Skeletal muscle satellite cell (primary cell): ENCODE results near the gene ZNF674.

Experiments
- H3K27me3 ChIP-seq: 2 replicates; pipeline ENCODE4 v1.7.0; 2013; ENCODE audit warnings: low read length; ENCODE audit not compliant: control insufficient read depth, insufficient read depth
- H3K36me3 ChIP-seq: 2 replicates; pipeline ENCODE4 v1.7.0; 2013; ENCODE audit warnings: mild to moderate bottlenecking, control low read depth, low read length; ENCODE audit not compliant: insufficient read depth
- H3K4me1 ChIP-seq: 2 replicates; pipeline ENCODE4 v1.7.0; 2013; ENCODE audit warnings: low read length; ENCODE audit not compliant: control insufficient read depth, insufficient read depth
- H3K4me2 ChIP-seq: 2 replicates; pipeline ENCODE4 v1.7.0; 2013; ENCODE audit warnings: mild to moderate bottlenecking, low read length
- H3K4me3 ChIP-seq: 2 replicates; pipeline ENCODE4 v1.7.0; 2013; ENCODE audit warnings: low read length
- H3K9ac ChIP-seq: 2 replicates; pipeline ENCODE4 v1.7.0; 2013; ENCODE audit warnings: mild to moderate bottlenecking, low read depth, low read length, moderate library complexity
- H3K9me3 ChIP-seq: replicated peaks from 2 replicates; pipeline ENCODE4 v1.7.0; 2013; ENCODE audit warnings: mild to moderate bottlenecking, control low read depth, low read length

ZNF674 gene

DNA sequence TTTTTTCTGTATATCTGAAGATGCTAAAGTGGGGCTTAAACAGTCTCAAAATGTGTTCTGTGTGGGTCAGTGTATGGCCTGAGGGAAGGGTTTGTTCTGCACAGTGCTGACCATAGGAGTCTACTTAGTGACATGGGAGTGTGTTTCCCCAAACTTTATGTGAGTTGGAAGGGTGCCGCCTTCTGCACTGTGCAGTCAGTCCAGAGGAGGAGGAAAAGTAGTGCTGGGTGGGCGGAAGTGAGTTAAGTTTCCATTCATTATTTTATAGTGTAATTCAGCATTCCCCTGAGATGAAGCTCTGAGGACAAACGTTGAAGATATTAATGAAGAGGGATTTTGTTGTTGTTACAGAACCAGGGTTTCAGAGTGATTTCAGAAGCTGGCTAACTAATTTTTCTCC, 31.2 kb upstream of the ZNF674 start:
- Histone ChIP-seq H3K4me3 (peak overlapping the region; percentile 77), H3K27me3 (no peaks in the 10 kb centered on the region), H3K4me2 (peak overlapping the region; percentile 86), H3K9me3 (no peaks in the 10 kb centered on the region), H3K9ac (peak overlapping the region; percentile 69), H3K4me1 (peaks cover 17% of the 10 kb centered on the region), H3K36me3 (no peaks in the 10 kb centered on the region)

DNA sequence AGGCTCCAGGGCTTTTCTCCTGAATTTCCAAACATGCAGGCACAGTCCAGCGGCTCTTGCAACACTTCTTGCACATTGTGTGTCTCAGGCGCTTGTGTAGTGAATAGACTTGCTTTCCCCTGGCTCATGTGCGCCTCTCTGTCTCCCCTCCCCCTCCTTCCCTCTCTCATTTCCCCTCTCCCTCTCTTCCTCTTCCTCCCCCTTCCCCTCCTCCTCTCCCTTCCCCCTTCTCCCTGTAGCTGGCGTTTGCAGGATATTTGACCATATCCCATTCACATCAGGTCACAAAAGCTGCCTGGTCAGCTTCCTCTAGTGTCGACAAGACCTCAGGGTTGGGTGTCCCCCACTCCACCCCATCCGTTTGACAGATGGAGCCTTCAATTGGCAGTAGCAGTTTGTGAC, 30.8 kb upstream of the ZNF674 start:
- peak overlapping the region; percentile 69 for H3K9ac ChIP-seq
- peak overlapping the region; percentile 77 for H3K4me3 ChIP-seq
- no peaks in the 10 kb centered on the region for H3K9me3 ChIP-seq
- no peaks in the 10 kb centered on the region for H3K27me3 ChIP-seq
- H3K4me1 ChIP-seq, result peaks cover 17% of the 10 kb centered on the region
- H3K36me3 ChIP-seq, result no peaks in the 10 kb centered on the region
- peak overlapping the region; percentile 86 for H3K4me2 ChIP-seq

DNA sequence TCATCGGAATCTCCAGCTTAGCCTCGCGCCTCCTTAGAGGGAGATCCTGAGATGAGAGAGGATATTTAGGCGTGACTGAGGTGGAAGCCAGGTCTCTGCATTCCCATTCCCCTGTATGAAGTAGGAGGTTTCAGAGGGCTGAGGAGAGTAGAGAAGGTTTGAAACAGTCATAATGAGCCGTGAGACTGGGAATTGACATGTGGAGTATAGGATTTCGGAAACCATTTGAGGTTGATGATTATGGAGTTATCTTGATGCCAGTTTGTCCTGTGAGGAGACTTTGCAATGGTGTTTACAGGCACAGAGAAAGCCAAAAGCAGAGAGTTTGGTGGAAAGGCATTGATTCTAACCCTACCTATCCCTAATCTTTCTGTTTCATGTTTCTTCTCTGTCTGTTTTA, 30.4 kb upstream of the ZNF674 start:
- no peaks in the 10 kb centered on the region for H3K27me3 ChIP-seq
- H3K4me2 ChIP-seq, result peak overlapping the region; percentile 86
- H3K4me3 ChIP-seq, result peak overlapping the region; percentile 77
- H3K9ac ChIP-seq, result peak overlapping the region; percentile 69
- H3K9me3 ChIP-seq, result no peaks in the 10 kb centered on the region
- no peaks in the 10 kb centered on the region for H3K36me3 ChIP-seq
- H3K4me1 ChIP-seq, result peaks cover 17% of the 10 kb centered on the region

DNA sequence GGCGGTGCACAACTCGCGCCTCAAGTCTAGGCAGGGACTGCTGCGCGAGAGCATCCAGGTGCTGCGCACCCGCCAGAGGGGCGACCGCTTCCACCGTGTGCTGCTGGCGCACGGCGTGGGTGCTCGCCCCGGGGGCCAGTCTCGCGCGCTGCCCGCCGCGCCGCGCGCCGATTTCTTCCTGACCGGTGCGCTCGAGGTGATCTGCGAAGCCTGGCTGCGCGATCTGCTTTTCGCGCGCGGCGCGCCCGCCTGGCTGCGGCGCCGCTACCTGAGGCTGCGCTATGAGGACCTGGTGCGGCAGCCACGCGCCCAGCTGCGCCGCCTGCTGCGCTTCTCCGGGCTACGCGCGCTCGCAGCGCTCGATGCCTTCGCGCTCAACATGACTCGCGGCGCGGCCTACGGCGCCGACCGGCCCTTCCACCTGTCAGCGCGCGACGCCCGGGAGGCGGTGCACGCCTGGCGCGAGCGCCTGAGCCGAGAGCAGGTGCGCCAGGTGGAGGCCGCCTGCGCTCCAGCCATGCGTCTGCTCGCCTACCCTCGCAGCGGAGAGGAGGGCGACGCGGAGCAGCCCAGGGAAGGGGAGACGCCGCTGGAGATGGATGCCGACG, 29.7 kb upstream of the ZNF674 start:
- Histone ChIP-seq H3K4me2 (peak overlapping the region; percentile 86), H3K36me3 (no peaks in the 10 kb centered on the region), H3K9ac (peak overlapping the region; percentile 69), H3K9me3 (no peaks in the 10 kb centered on the region), H3K4me1 (peaks cover 17% of the 10 kb centered on the region), H3K27me3 (no peaks in the 10 kb centered on the region), H3K4me3 (peak overlapping the region; percentile 77)

DNA sequence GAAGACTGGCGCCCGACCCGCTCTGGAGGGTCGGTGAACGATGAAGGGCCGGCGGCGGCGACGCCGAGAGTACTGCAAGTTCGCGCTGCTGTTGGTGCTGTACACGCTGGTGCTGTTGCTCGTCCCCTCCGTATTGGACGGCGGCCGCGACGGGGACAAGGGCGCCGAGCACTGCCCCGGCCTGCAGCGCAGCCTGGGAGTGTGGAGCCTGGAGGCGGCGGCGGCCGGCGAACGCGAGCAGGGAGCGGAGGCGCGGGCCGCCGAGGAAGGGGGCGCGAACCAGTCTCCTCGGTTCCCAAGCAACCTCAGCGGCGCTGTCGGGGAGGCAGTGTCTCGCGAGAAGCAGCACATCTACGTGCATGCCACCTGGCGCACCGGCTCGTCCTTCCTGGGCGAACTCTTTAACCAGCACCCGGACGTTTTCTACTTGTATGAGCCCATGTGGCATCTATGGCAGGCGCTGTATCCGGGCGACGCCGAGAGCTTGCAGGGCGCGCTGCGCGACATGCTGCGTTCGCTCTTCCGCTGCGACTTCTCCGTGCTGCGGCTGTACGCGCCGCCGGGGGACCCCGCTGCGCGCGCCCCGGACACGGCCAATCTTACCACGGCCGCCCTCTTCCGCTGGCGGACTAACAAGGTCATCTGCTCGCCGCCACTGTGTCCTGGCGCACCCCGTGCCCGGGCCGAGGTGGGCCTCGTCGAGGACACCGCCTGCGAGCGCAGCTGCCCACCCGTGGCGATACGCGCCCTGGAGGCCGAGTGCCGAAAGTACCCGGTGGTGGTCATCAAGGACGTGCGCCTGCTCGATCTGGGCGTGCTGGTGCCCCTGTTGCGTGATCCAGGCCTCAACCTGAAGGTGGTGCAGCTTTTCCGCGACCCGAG, 28.9 kb upstream of the ZNF674 start:
- Histone ChIP-seq H3K9ac (peak overlapping the region; percentile 69), H3K4me2 (peak overlapping the region; percentile 86), H3K36me3 (no peaks in the 10 kb centered on the region), H3K9me3 (no peaks in the 10 kb centered on the region), H3K4me3 (peak overlapping the region; percentile 77), H3K27me3 (no peaks in the 10 kb centered on the region), H3K4me1 (peaks cover 17% of the 10 kb centered on the region)

DNA sequence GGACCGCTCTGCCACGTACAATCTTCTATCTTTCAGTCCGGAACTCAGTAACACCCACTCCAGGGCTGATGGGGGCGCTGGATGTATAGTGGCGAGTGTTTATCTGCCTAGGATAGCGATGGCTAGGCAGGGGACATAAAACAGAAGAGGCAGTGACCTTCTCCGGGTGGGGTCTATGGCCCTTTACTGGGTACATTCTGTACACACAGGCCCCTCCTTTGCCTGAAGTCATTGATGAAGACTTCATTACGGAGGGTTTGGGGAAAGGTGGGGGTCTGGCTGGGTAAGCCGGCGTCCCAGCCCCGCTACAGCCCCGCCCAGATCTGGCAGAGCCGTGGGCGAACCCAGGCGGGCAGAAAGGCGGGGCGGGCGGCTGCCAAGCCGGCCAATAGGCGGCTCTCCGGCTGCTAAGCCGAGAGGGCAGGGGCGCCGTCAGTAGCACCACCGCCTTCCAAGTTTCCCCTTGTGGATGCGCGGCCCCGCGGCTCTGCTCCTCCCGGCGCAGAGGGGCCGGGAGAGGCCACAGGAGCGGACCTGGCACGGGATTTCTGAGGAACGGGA, 28.2 kb upstream of the ZNF674 start, which contains the start of gene CHST7:
Gene CHST7 (plus strand): TSS at position 435 of the 561 bp plus-strand sequence. CDS start 167 bp downstream, outside the sequence.
- Histone ChIP-seq H3K4me3 (peak within 1 kb of the TSS; percentile 77), H3K27me3 (no peaks in the 10 kb centered on the region), H3K4me1 (peaks cover 17% of the 10 kb centered on the region), H3K36me3 (no peaks in the 10 kb centered on the region), H3K9me3 (no peaks in the 10 kb centered on the region), H3K9ac (peak within 1 kb of the TSS; percentile 69), H3K4me2 (peak within 1 kb of the TSS; percentile 86)

DNA sequence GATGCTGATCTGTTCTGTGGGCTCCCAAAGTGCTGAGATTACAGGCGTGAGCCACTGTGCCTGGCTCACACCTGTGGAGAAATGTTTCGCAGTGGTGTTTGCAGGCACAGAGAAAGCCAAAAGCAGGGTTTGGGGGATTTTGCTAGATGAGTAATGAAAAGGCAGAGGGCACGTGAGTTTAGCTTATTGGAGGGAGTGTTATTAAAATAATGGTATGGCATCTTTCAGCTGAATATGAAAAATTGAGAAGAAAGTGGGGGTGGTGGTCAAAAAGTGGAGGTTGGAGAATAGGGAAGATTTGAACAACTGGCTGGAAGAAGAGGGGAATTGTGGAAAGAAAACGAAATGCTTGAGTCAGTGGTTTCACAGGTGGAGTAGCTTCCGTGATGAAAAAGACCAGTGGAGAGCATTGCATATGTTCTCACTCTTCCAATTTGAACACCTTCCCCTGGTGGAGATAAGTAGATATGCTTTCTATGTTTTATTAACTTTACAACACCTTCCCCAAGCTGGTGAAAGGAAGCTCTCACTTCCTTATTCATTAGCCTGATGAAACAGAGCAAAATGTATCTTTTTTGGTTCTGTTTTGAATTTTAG, 27.2 kb upstream of the ZNF674 start:
- H3K4me3 ChIP-seq, result no peak overlapping the region
- no peak overlapping the region for H3K4me2 ChIP-seq
- peaks cover 10% of the 10 kb centered on the region for H3K4me1 ChIP-seq
- no peak overlapping the region for H3K9ac ChIP-seq
- H3K36me3 ChIP-seq, result no peaks in the 10 kb centered on the region
- H3K9me3 ChIP-seq, result no peaks in the 10 kb centered on the region
- H3K27me3 ChIP-seq, result no peaks in the 10 kb centered on the region

DNA sequence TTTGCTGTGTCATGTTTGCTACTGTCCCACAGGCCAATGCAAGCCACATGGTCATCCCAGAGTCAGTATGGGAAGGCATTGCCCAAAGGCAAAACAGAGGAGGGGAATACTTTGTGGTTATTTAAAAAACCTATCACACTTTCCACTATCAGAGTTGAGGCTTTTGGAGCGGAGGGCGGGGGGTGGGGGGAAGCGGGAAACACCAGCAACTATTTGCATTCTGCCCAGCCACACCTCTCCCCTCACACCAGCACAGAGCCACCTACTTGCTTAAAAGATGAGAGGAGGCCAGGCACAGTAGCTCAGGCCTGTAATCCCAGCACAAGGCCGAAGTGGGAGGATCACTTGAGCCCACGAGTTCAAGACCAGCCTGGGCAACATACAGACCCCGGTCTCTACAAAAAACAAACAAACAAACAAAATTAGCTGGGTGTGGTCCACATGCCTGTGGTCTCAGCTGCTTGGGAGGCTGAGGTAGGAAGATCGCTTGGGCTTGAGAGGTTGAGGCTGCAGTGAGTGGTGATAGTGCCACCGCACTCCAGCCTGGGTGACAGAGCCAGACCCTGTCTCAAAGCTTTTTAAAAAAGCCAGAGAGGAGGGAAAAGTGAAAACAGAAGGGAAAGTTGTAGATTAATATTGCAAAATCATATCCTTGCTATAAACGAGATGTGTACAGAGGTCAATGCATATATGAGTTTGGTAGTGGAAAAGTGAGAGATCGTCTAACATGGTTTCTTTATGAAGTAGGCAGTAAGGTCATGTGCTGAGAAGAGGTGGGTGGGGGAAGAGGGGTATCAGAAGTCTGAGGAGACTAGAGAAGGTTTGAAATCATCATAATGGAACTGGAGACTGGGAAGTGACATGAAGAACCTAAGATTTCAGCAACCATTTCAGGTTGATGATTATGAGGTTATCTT, 26.5 kb upstream of the ZNF674 start:
- no peak overlapping the region for H3K4me2 ChIP-seq
- no peaks in the 10 kb centered on the region for H3K27me3 ChIP-seq
- peaks cover 3% of the 10 kb centered on the region for H3K4me1 ChIP-seq
- H3K36me3 ChIP-seq, result no peaks in the 10 kb centered on the region
- H3K9me3 ChIP-seq, result no peaks in the 10 kb centered on the region
- H3K9ac ChIP-seq, result no peak overlapping the region
- no peak overlapping the region for H3K4me3 ChIP-seq

DNA sequence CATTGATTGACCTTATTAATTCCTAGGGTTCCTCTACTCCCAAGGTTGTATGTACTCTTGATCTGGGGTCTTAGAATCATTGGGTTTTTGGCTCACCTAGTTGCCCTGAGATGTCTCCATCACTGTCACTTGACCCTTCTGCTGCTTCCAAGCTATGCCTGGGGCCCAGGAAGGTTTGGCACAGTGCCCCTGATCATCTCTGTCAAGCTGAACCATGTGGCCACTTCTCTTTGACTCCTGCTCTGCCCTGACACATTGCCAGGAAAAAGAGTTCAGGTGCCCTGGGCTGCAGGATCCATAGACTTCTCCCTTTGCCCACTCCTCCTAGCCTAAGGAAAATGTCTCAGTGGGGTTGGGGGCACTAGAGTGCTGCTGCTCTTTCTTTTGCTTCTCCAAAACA, 24.4 kb upstream of the ZNF674 start:
- H3K4me1 ChIP-seq, result peaks cover 3% of the 10 kb centered on the region
- no peaks in the 10 kb centered on the region for H3K9me3 ChIP-seq
- no peaks in the 10 kb centered on the region for H3K36me3 ChIP-seq
- H3K4me3 ChIP-seq, result no peak overlapping the region
- H3K4me2 ChIP-seq, result no peak overlapping the region
- H3K9ac ChIP-seq, result no peak overlapping the region
- no peaks in the 10 kb centered on the region for H3K27me3 ChIP-seq

DNA sequence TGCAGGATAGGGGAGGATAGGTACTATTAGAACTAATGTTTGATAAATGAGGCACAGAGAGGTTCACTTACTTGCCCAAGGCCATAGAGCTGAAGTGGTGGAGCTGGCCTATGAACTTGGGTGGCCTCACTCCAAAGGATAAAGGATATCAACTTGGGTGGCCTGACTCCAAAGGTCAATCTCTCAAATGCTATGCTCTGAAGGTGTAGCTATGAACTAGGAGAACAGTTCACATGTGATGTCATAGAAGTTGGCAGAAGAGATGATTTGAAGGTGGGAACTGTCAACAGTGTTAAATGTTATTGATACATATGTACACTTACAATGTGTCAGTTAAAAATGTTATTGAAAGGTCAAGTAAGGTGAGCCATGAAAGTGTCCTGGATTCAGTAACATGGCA, 22.2 kb upstream of the ZNF674 start:
- no peaks in the 10 kb centered on the region for H3K36me3 ChIP-seq
- no peaks in the 10 kb centered on the region for H3K27me3 ChIP-seq
- H3K4me2 ChIP-seq, result no peak overlapping the region
- H3K4me3 ChIP-seq, result no peak overlapping the region
- no peaks in the 10 kb centered on the region for H3K9me3 ChIP-seq
- H3K9ac ChIP-seq, result no peak overlapping the region
- no peaks in the 10 kb centered on the region for H3K4me1 ChIP-seq
